GM12891 (cell line): ENCODE measurements around the gene HIPK2.

ENCODE experiments used
- DNase-seq: peaks from one replicate; pipeline ENCODE4 v3.0.0; 2011; ENCODE audit warnings: low spot score; ENCODE audit not compliant: insufficient read length
- FAIRE-seq: peaks from 2 replicates; lab custom pipeline; 2011; peaks lifted over from hg19 to GRCh38; lab: Jason Lieb, UNC
- PAX5 ChIP-seq: IDR thresholded peaks from 2 replicates; pipeline ENCODE4 v1.6.1; 2011; ENCODE audit warnings: low read length, moderate library complexity, mild to moderate bottlenecking; ENCODE audit not compliant: insufficient read depth, severe bottlenecking
- POLR2A ChIP-seq: IDR thresholded peaks from 2 replicates; pipeline ENCODE4 v1.6.1; 2011; ENCODE audit warnings: low read depth, low read length, control low read depth
- POLR2AphosphoS5 ChIP-seq: IDR thresholded peaks from 2 replicates; pipeline ENCODE4 v1.6.1; 2011; ENCODE audit warnings: low read depth, low read length, control low read depth
- POU2F2 ChIP-seq: IDR thresholded peaks from 2 replicates; pipeline ENCODE4 v1.6.1; 2011; ENCODE audit warnings: low read depth, mild to moderate bottlenecking, control low read depth, low read length, moderate library complexity
- SPI1 ChIP-seq: IDR thresholded peaks from 2 replicates; pipeline ENCODE4 v1.6.1; 2011; ENCODE audit warnings: low read depth, low read length, control low read depth
- TAF1 ChIP-seq: IDR thresholded peaks from 2 replicates; pipeline ENCODE4 v1.6.1; 2011; ENCODE audit warnings: low read depth, low read length, control low read depth

HIPK2 gene

DNA sequence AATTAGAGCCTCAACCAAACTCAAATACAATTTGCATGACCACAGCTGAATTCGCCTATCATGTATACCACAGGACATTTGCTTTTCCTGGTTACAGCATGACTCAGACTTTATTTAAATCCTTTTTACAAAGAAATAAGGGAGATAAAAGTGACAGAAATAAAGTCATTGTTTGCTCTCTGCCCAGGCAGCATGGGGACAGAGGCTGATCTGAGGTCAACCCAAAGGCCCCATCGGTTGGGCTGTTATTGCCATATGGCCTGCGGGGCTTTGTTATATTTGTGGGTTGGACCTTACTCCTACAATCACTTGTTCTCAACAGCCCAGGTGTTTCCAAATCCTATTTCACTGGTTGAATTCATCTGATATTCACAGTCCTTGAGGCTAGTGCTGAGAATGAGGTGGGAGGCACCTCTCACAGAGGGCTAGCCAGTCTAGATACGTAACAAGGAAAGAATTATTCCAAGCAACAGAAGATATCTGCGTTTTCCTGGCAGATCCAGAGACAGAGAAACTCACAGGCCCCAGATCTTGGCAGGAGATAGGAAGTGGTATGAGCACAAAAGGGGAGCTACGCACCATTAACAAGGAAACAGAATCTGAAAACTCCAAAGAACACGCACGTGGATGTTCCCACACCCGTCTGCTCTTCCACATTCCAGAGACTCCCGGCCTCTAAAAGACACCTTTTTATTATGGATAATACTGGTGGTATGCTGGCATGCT lies 117.3 kb downstream of the HIPK2 start:
- TF ChIP-seq POLR2AphosphoS5 (no peak), PAX5 (no peak), POU2F2 (no peak), SPI1 (no peak), TAF1 (no peak), POLR2A (no peak)
- no peak for DNase-seq
- FAIRE-seq, result no peak

DNA sequence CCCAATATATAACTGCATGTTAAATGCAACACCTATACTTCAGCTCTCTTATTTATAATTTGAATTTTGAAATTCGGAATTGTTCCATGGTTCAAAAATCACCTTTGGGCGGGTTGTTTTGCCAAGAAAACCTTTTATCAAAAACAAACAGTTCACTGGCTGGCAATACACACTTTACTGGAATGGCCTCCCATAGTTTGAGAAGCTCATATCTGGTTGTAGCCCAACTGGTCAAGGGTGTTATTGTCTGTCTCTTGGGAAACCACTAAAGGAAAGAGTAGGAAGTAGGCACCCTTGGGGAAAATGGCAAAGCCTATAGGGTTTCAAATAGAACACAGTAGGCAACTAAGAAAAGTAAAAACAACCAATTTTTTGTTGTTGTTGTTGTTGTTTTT lies 117.9 kb downstream of the HIPK2 start:
- FAIRE-seq, result no peak

DNA sequence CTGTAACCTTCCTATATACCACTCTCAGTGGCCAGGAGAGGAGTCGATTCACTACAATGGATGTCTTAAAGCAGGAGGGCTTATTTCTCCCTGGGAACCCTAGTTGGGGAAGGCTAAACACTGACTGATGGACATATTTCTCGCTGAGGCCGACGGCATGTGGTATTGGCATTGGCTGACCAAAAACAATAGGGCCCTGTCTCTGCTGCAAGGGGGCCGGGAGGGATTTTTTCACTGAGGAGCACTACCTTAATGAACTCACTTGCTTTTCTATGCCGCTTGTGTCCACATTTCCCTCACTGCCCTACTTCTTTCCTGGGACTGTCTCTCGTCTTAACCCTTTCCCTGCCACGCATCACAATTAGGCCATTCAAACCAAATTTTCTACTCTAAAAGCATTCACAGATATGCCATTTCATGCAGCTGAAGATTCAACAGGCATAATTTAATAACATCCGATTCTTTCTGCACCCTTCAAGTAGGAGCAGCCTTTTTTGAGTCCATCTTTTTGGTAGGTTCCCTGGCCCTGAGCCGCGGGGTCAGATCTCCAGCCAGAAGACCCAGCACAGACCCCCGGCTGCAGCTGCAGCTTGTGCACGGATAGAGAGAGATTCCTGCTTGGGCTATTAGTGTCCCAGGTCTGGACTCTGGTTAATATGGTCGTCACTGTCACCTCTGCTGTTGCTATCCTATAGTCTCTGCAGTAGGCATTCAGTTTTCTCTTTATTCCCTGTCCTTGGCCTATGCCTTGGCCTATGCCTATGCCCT lies 118.7 kb downstream of the HIPK2 start:
- FAIRE-seq, result no peak
- DNase-seq, result no peak
- TF ChIP-seq POLR2AphosphoS5 (no peak), SPI1 (no peak), POU2F2 (no peak), TAF1 (no peak), PAX5 (no peak), POLR2A (no peak)

More for the DNA sequence above, 117.9 kb downstream of the HIPK2 start:
- TF ChIP-seq PAX5, result no peak
- no peak for TF ChIP-seq TAF1
- TF ChIP-seq SPI1, result no peak
- TF ChIP-seq POLR2A, result no peak
- TF ChIP-seq POU2F2, result no peak
- no peak for DNase-seq

DNA sequence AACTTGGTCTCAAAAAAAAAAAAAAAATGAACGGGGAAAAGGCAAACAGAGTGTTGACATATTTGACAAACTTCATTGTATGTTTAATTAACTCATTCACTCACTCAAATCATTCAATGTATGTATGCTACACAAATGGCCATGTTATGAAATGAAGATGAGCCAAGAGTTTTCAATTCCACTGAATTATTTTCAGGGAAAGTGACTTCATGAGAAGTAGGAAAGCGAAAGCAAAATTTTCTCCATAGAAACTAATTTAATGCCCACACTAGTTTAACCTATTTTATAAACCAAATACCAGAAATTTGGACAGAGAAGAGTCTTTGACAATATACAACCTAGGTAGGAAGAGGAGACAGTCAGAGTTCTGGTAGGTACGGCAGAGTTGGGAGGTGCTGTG lies 119.5 kb downstream of the HIPK2 start:
- DNase-seq (no peak), FAIRE-seq (no peak)
- TF ChIP-seq POLR2AphosphoS5 (no peak), POLR2A (no peak), PAX5 (no peak), SPI1 (no peak), POU2F2 (no peak), TAF1 (no peak)

DNA sequence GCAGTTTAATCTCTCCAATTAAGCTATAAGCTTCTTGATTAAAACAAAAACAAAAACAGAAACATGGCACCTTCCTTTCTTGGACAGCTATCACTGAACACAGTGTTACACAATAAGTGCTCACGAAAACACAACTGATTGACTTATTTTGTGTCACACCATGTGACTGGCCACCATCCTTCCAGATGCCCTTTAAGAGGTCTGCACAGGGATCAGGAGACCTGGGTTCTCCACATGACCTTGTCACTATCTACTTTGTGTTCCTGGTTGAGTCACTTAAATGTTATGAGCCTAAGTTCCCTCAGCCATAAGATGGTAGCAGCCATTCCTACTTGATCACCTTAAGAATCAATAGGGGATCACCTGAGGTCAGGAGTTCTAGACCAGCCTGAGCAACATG lies 120.1 kb downstream of the HIPK2 start:
- FAIRE-seq, result no peak
- no peak for DNase-seq
- no peak for TF ChIP-seq PAX5
- TF ChIP-seq POLR2AphosphoS5, result no peak
- no peak for TF ChIP-seq POLR2A
- no peak for TF ChIP-seq SPI1
- no peak for TF ChIP-seq TAF1
- no peak for TF ChIP-seq POU2F2

DNA sequence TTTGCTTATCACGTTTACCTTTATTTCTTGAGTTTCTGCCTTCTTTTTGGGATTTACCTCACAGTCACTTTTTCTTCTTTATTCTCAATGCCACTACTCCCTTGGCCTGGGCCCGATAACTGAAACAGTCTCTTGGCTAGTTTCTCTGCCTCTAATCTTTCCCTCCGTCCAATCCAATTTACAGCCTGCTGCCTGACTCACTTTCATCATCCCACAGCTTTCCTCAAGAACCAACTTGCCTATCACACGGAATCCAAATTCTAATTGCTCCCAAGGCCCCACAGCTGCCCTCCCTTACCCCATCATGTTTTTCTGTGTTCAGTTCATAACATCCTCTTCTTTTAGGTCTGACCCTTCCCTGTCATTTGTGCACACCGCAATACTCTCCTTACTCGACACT lies 121.4 kb downstream of the HIPK2 start:
- FAIRE-seq, result no peak
- TF ChIP-seq PAX5 (no peak), POLR2A (no peak), POU2F2 (no peak), TAF1 (no peak), POLR2AphosphoS5 (no peak), SPI1 (no peak)

DNA sequence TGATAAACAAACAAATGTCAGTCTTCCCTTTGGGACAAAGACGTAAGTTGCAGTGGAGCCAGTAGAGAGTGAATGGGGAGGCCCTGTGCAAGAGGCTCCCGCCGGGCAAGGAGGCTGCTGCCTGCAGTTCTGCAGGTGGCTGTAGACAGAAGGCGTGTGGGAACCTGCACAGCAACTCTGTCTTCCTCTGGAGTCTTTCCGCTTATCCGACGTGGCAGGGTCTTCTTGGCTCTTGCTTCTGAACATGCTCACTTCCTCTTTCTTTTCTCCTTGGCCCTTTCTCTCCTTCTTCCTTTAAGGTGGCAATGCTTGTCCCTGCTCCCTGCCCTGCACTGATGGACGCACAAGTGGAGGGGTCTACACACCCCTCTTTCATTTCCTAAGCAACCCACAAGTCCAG lies 122.5 kb downstream of the HIPK2 start:
- TF ChIP-seq PAX5, result no peak
- TF ChIP-seq POLR2AphosphoS5, result no peak
- TF ChIP-seq SPI1, result peak; percentile 97
- TF ChIP-seq POLR2A, result no peak
- TF ChIP-seq TAF1, result no peak
- DNase-seq (no peak), FAIRE-seq (no peak)

More for the DNA sequence above, 121.4 kb downstream of the HIPK2 start:
- DNase-seq, result no peak

DNA sequence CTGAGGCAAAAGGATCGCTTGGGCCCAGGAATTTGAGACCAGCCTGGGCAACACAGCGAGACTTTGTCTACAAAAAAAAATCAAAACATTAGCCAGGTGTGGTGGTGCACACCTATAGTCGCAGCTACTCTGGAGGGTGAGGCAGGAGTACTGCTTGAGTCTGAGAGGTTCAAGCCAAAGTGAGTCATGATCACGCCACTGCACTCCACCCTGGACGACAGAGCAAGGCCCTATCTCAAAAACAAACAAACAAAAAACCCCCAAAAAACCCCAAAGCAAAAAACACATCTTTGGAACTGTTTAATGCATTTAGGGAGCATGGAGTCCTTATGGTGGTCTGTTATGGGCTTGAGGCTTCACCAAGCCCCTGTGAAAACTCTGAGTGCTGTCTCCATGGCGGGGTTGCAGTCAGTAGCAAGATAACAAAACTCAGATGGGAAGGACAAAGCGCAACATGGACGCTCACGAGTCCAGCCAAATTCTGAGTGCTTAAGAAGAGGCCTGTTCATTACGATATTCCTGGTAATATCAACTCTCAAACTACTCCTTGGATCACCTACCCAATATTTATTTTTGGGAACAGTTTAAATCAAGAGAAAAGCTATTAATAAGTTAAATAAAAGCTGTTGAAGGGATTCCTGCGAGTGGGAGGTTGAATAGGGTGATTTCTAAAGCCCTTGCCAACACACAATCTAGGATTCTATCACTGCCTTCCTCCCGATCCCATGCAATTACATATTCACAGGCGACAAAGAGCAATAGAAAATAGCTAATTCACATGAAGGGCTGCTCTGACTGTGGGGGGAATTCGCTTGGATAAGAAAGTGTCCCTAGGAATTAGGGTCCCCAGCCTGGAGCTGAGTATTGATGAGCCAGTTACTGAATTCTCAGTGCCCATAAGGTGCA lies 123.3 kb downstream of the HIPK2 start:
- FAIRE-seq (no peak), DNase-seq (no peak)
- TF ChIP-seq TAF1 (no peak), SPI1 (no peak), POLR2AphosphoS5 (no peak), POLR2A (no peak), PAX5 (no peak), POU2F2 (no peak)

DNA sequence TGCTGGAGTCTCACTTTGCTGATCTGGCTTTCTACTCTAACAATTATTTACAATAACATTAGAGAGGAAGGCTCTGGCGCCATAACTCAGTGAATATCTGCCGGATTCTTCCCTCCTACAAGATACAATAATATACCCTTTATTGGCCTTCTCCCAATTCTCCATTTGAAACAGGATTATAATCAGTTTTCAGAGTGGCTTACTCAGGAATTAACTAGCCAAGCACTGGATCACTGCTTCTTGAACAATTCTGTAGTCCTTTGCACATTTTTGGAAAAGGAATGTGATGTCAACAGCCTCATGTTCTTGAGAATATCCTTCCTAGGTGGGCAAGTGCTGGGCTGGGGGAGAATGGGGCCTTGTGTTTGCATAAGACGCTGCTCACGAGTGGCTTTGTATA lies 125.9 kb downstream of the HIPK2 start:
- FAIRE-seq, result no peak

DNA sequence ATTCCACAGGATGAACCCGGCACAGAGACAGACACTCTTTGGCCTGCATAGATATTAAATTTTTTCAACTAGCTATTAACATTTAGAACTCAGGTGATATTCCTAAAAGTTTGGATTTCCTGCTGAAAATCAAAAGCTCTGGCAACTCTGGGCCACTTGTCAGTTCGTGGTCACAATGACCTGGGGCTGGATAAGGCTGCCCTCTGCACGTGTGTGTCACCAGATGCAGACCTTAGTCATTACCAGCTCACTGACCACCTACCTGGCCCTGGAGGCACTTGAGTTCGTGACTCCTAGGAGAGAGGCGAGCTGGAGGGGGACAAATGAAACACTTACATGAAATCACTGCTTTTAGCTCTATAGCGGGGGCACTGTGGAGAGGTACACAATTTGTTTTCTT lies 126.5 kb downstream of the HIPK2 start:
- FAIRE-seq (no peak), DNase-seq (no peak)
- TF ChIP-seq TAF1 (no peak), POLR2A (no peak), POU2F2 (no peak), PAX5 (no peak), POLR2AphosphoS5 (no peak), SPI1 (no peak)

More for the DNA sequence above, 125.9 kb downstream of the HIPK2 start:
- no peak for TF ChIP-seq POLR2A
- TF ChIP-seq SPI1, result no peak
- TF ChIP-seq POLR2AphosphoS5, result no peak
- no peak for TF ChIP-seq POU2F2
- no peak for TF ChIP-seq PAX5
- no peak for TF ChIP-seq TAF1
- DNase-seq, result no peak
